GM23338 (cell line): ENCODE measurements around the gene OR52I1. TPM values are rescaled to one million over a fixed set of nuclear protein-coding genes. Genes with fewer than 3 reads are reported as not detected.

Source experiments
- ATAC-seq: fragments of 200-7000 bp; cut with Tn5 transposase; 3 replicates; pipeline ENCODE4 v1.9.1; 2020
- DNase-seq: peaks from one replicate; pipeline ENCODE4 v3.0.0-alpha.2; 2015; ENCODE audit warnings: low spot score
- H2AFZ ChIP-seq: fragments of 200-600 bp; sonication (generic); 2 replicates; pipeline ENCODE4 v1.8.0; 2016; ENCODE audit warnings: antibody characterized with exemption, mild to moderate bottlenecking, moderate library complexity
- H3F3A ChIP-seq: fragments of 200-600 bp; sonication (generic); replicated peaks from 2 replicates; pipeline ENCODE4 v1.8.0; 2017; ENCODE audit warnings: antibody characterized with exemption, mixed run types, low read depth
- H3K27ac ChIP-seq: fragments of 200-600 bp; sonication (generic); 2 replicates; pipeline ENCODE4 v1.6.1; 2016; ENCODE audit warnings: low read depth
- H3K27me3 ChIP-seq: fragments of 200-600 bp; sonication (generic); 2 replicates; pipeline ENCODE4 v1.8.0; 2016; ENCODE audit warnings: mild to moderate bottlenecking, mixed run types, moderate library complexity; ENCODE audit not compliant: insufficient read depth
- H3K36me3 ChIP-seq: fragments of 200-600 bp; sonication (generic); 2 replicates; pipeline ENCODE4 v1.8.0; 2016; ENCODE audit warnings: mild to moderate bottlenecking; ENCODE audit not compliant: insufficient read depth
- H3K4me1 ChIP-seq: fragments of 200-600 bp; sonication (generic); 2 replicates; pipeline ENCODE4 v1.8.0; 2016; ENCODE audit warnings: mild to moderate bottlenecking, moderate library complexity; ENCODE audit not compliant: insufficient read depth
- H3K4me2 ChIP-seq: fragments of 200-600 bp; sonication (generic); 2 replicates; pipeline ENCODE4 v1.7.1; 2017; ENCODE audit warnings: mixed run types
- H3K4me3 ChIP-seq: fragments of 200-600 bp; sonication (generic); 2 replicates; pipeline ENCODE4 v1.6.1; 2016; ENCODE audit warnings: mixed run types
- H3K79me2 ChIP-seq: fragments of 200-600 bp; sonication (generic); replicated peaks from 2 replicates; pipeline ENCODE4 v1.8.0; 2017; ENCODE audit warnings: mild to moderate bottlenecking; ENCODE audit not compliant: insufficient read depth
- H3K9me2 ChIP-seq: fragments of 200-600 bp; sonication (generic); 2 replicates; pipeline ENCODE4 v1.8.0; 2017; ENCODE audit not compliant: insufficient read depth
- H4K20me1 ChIP-seq: fragments of 200-600 bp; sonication (generic); replicated peaks from 2 replicates; pipeline ENCODE4 v1.8.0; 2017; ENCODE audit warnings: mild to moderate bottlenecking; ENCODE audit not compliant: insufficient read depth
- H3K27ac Mint-ChIP-seq: 2 replicates; pipeline ENCODE4 v1.8.0; 2020; ENCODE audit warnings: inconsistent platforms, mild to moderate bottlenecking, moderate library complexity, mixed read lengths
- H3K27me3 Mint-ChIP-seq: 3 replicates; pipeline ENCODE4 v1.8.0; 2022; ENCODE audit warnings: low read depth, mild to moderate bottlenecking, moderate library complexity, mixed read lengths, inconsistent platforms; ENCODE audit not compliant: insufficient read depth, poor library complexity
- H3K36me3 Mint-ChIP-seq: 3 replicates; pipeline ENCODE4 v1.8.0; 2021; ENCODE audit warnings: low read depth, mild to moderate bottlenecking, inconsistent platforms, moderate library complexity, mixed read lengths
- H3K4me1 Mint-ChIP-seq: 3 replicates; pipeline ENCODE4 v1.8.0; 2020; ENCODE audit warnings: mild to moderate bottlenecking, inconsistent platforms, mixed read lengths
- H3K4me3 Mint-ChIP-seq: 3 replicates; pipeline ENCODE4 v1.8.0; 2021; ENCODE audit warnings: moderate library complexity, mild to moderate bottlenecking, inconsistent platforms, mixed read lengths
- H3K9me3 Mint-ChIP-seq: 3 replicates; pipeline ENCODE4 v1.8.0; 2020; ENCODE audit warnings: moderate library complexity, mild to moderate bottlenecking, inconsistent platforms, mixed read lengths
- CTCF ChIP-seq, 2 experiments: fragments of 200-600 bp in 1 of 2; sonication (generic) in 1 of 2; conservative IDR thresholded peaks; 2 replicates each; pipeline versions ENCODE4 v1.5.1 to v1.6.1; 2016 to 2017; ENCODE audit warnings: antibody characterized with exemption in 2 of 2, low read depth in 2 of 2, mild to moderate bottlenecking in 2 of 2, moderate library complexity in 1 of 2
- POLR2AphosphoS5 ChIP-seq: IDR thresholded peaks from 2 replicates; pipeline ENCODE4 v1.6.1; 2016; ENCODE audit warnings: antibody characterized with exemption, low read depth
- ZNF462 ChIP-seq: fragments of 250-450 bp; sonication (Bioruptor Pico); IDR thresholded peaks from 2 replicates; pipeline ENCODE4 v1.5.0; 2020; ENCODE audit warnings: mild to moderate bottlenecking, moderate library complexity
- polyA plus RNA-seq: library from polyadenylated mRNA; unstranded; fragments of >200 nt; fragmentation: Nextera tagmentation; extraction: Ambion mirVana; gene quantifications from 2 replicates; pipeline ENCODE4 v1.2.1, GENCODE V29; 2016
- total RNA-seq: library from RNA; depleted of rRNA; stranded (reverse); fragments of >200 nt; shearing (Covaris generic); gene quantifications from 2 replicates; pipeline ENCODE4 v1.2.3, GENCODE V29; 2014

The OR52I1 gene
- total and polyA plus RNA-seq, 2 experiments from 2014 or later: not detected

GRCh38 chr11:4636136-4636535 lies 42.3 kb downstream of the OR52I1 start (continued):
- TF ChIP-seq ZNF462 (CRISPR knock-in tag) (no peak), POLR2AphosphoS5 (no peak)

- H3K9me2 ChIP-seq: peaks cover 16% of the 10 kb centered on the region; the same call in 1 of the 2 replicates
- H3K27ac Mint-ChIP-seq: no peak within 1 kb of the TSS
- ATAC-seq: peak; percentile 99
- H3K36me3 Mint-ChIP-seq: no peaks in the 10 kb centered on the region
- DNase-seq: peak; percentile 89
- H4K20me1 ChIP-seq: no peaks in the 10 kb centered on the region
- peak within 1 kb of the TSS; percentile 53 for H3K4me2 ChIP-seq
- no peaks in the 10 kb centered on the region for H3F3A ChIP-seq
- H3K27me3 Mint-ChIP-seq: peaks cover 4% of the 10 kb centered on the region
- H3K9me3 Mint-ChIP-seq: no peaks in the 10 kb centered on the region
- TF ChIP-seq CTCF (conservative IDR thresholded peaks at IDR 0.05; ENCODE audit: low read depth in 2 of 2) (peak; percentile 75 to 98), POLR2AphosphoS5 (no peak)
- peak within 1 kb of the TSS; percentile 97 for H2AFZ ChIP-seq
- H3K79me2 ChIP-seq: no peaks in the 10 kb centered on the region
- H3K27me3 ChIP-seq: no peaks in the 10 kb centered on the region
- peak within 1 kb of the TSS; percentile 39 for H3K4me3 ChIP-seq
- no peak within 1 kb of the TSS for H3K4me3 Mint-ChIP-seq
- H3K27ac ChIP-seq: no peak within 1 kb of the TSS
- no peaks in the 10 kb centered on the region for H3K4me1 ChIP-seq
- no peaks in the 10 kb centered on the region for H3K36me3 ChIP-seq
- H3K4me1 Mint-ChIP-seq: no peaks in the 10 kb centered on the region; the same call in 2 of the 3 replicates
Measured at GRCh38 chr11:4636962-4637661, 43.3 kb downstream of the OR52I1 start, which contains the start of gene OR51D1. Gene OR51D1, plus strand, starts transcription at chr11:4637477. Its CDS starts 2,314 bp downstream, at chr11:4639791.
